Endothelial cell of umbilical vein (primary cell): ENCODE data around the gene ASPHD2.

Source experiments
- CTCF ChIP-seq, 2 donors: IDR thresholded peaks; 1 replicate in 1 of 2; 2 replicates in 1 of 2; pipeline ENCODE4 v1.5.1; 2011; ENCODE audit warnings: low read length in 2 of 2, mild to moderate bottlenecking in 2 of 2, moderate library complexity in 2 of 2, control low read depth in 1 of 2, inconsistent platforms in 1 of 2, low read depth in 1 of 2; ENCODE audit not compliant: insufficient read depth in 1 of 2; ENCODE audit errors: extremely low read depth in 1 of 2
- GATA2 ChIP-seq: IDR thresholded peaks from 2 replicates; pipeline ENCODE4 v1.7.0; 2011; ENCODE audit warnings: low read depth, mild to moderate bottlenecking, moderate library complexity, mixed read lengths, low read length; ENCODE audit not compliant: insufficient read length, insufficient read depth
- POLR2AphosphoS5 ChIP-seq: IDR thresholded peaks from 2 replicates; pipeline ENCODE4 v1.6.1; 2012; ENCODE audit warnings: low read depth, mild to moderate bottlenecking, control low read depth, low read length, moderate library complexity; ENCODE audit not compliant: insufficient read depth

- TF ChIP-seq CTCF (IDR thresholded peaks at IDR 0.05; ENCODE audit: extremely low read depth in 1 of 2, insufficient read depth in 1 of 2, low read depth in 1 of 2, low read length in 2 of 2) (no peak), GATA2 (no peak), POLR2AphosphoS5 (no peak)
Measured at GRCh38 chr22:26492220-26492619, 63.2 kb downstream of the ASPHD2 start.
